ENCODE measurements around the gene TMBIM1.
"Not testable (repeated sequence)": the region's sequence is repeated elsewhere in the genome, so short reads cannot be mapped to it uniquely, and the experiment has no call there.

TMBIM1 gene

GRCh38 chr2:218291318-218292047 lies 820 bp downstream of the TMBIM1 start:
- no peak for DNase-seq (ENCODE audit: low read depth)

GRCh38 chr2:218290316-218291261 lies 1.7 kb downstream of the TMBIM1 start:
- DNase-seq (ENCODE audit: low read depth), result no peak

GRCh38 chr2:218289639-218290315 lies 2.5 kb downstream of the TMBIM1 start:
- DNase-seq (ENCODE audit: low read depth), result no peak

GRCh38 chr2:218286570-218287459 lies 5.5 kb downstream of the TMBIM1 start:
- DNase-seq (ENCODE audit: low read depth), result peak; percentile 70

GRCh38 chr2:218285604-218286003 lies 6.7 kb downstream of the TMBIM1 start:
- DNase-seq (ENCODE audit: low read depth), result no peak

GRCh38 chr2:218284106-218284811 lies 8.0 kb downstream of the TMBIM1 start:
- peak; percentile 51 for DNase-seq (ENCODE audit: low read depth)

GRCh38 chr2:218282173-218282991 lies 9.9 kb downstream of the TMBIM1 start:
- no peak for DNase-seq (ENCODE audit: low read depth)

- no peak for DNase-seq (ENCODE audit: low read depth)
Measured at GRCh38 chr2:218281449-218281848, 10.9 kb downstream of the TMBIM1 start.

- no peak for DNase-seq (ENCODE audit: low read depth)
Measured at GRCh38 chr2:218280260-218280870, 11.9 kb downstream of the TMBIM1 start.

- no peak for DNase-seq (ENCODE audit: low read depth)
Measured at GRCh38 chr2:218278531-218279360, 13.6 kb downstream of the TMBIM1 start.

GRCh38 chr2:218277921-218278320 lies 14.4 kb downstream of the TMBIM1 start:
- DNase-seq (ENCODE audit: low read depth), result no peak

- DNase-seq (ENCODE audit: low read depth), result no peak
Measured at GRCh38 chr2:218276986-218277755, 15.1 kb downstream of the TMBIM1 start.

- no peak for DNase-seq (ENCODE audit: low read depth)
Measured at GRCh38 chr2:218275371-218276072, 16.8 kb downstream of the TMBIM1 start.

- DNase-seq (ENCODE audit: low read depth), result no peak
Measured at GRCh38 chr2:218274586-218274985, 17.7 kb downstream of the TMBIM1 start.

- no peak for DNase-seq (ENCODE audit: low read depth)
Measured at GRCh38 chr2:218273908-218274249, 18.4 kb downstream of the TMBIM1 start.

GRCh38 chr2:218273214-218273907 lies 18.9 kb downstream of the TMBIM1 start:
- not testable (repeated sequence) for DNase-seq (ENCODE audit: low read depth)
